SHP77 treated with DMSO at 0.1 percent for 48 hours (cell line): ENCODE measurements around the gene GPBP1L1.
"Not testable (repeated sequence)": the region's sequence is repeated elsewhere in the genome, so short reads cannot be mapped to it uniquely, and the experiment has no call there.

Experiments used
- DNase-seq: peaks from one replicate; lab custom pipeline; 2025; lab: John Stamatoyannopoulos, UW

The GPBP1L1 gene

GRCh38 chr1:45635211-45635610, 51.1 kb downstream of the GPBP1L1 start:
- DNase-seq: no peak

DNA sequence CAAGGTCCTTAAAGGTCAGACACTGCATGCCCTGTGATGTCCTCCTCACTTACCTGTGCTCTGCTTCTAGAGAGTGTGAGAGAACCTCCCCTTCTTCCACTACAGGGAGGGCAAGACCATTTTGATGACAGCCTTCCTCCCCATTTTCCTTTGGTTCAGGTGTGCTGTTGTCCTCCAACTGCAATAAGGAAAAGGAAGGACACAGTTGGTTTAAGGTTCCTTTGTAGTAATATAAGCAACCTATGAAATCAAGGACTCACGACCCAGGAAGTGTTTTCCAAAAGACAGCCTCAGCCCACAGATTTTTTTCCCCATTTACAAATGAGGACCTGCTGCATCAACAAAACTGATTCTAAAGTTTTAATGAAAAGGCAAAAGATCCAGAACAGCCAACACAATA, 55.9 kb downstream of the GPBP1L1 start:
- no peak for DNase-seq

- no peak for DNase-seq
Measured at GRCh38 chr1:45629035-45629434, 57.3 kb downstream of the GPBP1L1 start.

DNA sequence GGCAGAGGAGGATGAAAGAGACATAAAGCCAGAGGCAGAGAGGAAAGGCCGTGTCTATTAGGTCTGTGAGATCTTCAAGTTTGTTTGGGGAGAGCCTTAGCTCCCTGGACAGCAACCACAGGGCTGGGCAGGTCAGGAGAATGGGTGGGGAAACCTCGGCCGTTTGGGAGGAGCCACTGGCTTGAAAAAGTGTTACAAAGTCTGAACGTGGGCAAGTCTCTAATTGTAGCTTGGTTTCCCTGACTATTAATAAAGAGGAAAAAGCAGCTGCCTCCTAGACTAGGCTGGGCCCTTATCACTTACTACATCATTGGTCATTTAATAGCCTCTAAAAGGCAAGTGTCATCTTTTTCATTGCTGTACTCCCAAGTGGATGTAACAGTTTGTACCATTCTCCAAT, 62.4 kb downstream of the GPBP1L1 start, which contains the start of gene CCDC17:
Gene CCDC17 (minus strand): TSS at position 83 of the 400 bp plus-strand sequence. CDS start 145 bp downstream, outside the sequence.
- no peak for DNase-seq

- DNase-seq: no peak
Measured at GRCh38 chr1:45622524-45623394, 63.6 kb downstream of the GPBP1L1 start.

DNA sequence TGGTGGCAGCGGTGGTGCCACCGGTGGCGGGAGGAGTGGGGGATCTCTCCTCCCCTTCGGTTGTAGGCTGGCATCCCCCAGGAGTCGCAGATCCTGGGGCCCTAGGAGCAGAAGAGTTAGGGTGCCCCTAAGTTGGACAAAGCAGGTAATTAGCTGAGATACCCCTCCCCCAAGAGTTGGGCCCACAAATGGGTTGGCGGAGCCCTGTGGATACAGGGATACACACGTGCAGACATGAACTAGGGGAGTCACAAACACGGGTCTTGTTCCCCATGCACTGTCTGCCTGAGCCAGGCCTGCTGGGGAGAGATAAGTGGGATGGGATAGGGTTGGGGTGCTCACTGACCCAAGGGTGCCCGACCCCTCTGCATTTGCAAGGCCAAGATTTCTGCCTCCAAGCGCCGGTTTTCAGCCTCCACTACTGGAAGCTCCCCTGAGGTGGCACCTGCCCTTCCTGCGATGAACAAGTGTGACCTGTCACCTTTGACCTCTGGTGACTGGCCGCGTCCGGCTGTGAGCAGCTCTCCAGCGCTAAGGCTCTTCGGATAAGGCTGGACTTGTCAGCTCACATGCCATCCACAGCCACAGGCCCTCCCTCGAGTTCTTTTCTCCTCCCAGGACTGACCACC, 64.3 kb downstream of the GPBP1L1 start:
- no peak for DNase-seq

DNA sequence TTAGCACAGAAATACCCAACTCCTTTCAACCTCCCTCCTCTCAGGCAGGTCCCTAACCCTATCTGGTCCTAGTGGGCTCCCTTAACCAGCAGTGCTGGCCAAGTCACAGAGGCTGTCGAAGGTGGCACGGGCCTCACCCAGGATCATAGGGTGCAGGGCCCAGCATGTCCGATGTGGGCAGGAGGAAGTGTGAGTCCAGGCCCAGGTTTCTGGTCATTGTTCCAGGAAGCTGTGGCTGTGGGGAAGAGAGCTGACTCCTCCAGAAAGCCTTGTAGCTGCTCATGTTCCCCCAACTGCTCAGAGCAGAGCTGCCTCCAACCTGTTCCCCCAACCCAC, 64.9 kb downstream of the GPBP1L1 start:
- no peak for DNase-seq

- DNase-seq: no peak
Measured at GRCh38 chr1:45620588-45621500, 65.5 kb downstream of the GPBP1L1 start.

- no peak for DNase-seq
Measured at GRCh38 chr1:45619149-45619921, 67.0 kb downstream of the GPBP1L1 start.

DNA sequence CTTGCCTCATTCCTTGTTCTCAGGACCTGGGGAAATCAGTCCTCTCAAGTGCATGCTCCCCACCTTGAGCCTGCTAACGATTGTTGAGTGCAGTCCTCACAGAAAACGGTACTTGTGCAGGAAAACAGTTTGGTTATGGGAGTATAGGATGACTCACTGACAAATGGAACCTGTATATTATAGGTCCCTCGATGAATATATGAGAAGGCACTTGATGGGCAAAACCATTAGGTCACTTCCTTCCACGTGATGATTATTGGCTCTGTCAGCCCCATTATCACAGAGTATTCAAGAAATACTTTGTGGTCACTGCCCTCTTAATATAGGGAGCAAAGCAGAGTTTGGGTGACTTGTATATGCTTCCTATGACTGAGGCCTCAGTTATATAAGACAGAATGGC, 68.7 kb downstream of the GPBP1L1 start:
- no peak for DNase-seq

DNA sequence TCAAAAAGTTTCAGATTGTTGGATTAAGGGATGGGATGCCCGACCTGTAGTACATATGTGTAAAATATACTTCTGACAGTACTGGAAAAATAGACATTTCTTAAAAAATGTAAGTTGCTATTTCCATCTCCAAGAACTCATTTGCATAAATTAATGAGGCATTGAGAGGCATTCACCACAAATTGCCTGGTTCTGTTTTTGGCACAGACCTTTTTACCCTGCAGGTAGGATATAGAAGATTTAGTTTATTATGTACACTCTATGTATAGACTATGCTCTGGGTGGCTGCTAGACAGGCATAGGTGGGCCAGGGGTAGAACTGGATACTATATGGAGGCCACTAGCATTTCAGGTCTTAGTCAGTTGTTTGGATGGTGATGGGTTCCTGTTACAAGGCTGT, 70.4 kb downstream of the GPBP1L1 start:
- no peak for DNase-seq

DNA sequence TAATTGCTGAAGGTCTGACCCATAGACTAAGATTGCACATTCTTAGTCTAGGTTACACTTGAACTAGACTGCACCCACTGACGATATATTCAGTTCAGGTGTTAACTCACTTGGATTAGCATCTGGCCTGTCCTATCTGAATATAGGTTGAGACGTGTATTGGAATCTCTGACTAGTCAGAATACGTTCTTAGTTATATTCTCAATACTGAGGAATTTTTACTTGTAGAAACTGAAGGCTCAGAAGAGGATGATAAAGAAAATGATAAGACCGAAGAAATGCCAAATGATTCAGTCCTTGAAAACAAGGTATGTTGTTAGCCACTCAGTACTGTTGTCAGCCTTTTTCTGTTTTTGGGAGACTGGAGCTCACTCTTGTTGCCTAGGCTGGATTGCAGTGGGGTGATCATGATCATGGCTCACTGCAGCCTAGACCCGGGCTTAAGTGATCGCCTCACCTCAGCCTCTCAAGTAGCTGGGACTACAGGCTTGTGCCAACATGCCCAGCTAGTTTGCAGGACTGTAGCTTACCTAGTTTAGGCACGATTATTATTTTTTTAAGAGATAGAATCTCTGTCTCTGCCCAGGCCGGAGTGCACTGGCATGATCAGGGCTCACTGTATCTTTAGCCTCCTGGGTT, 73.3 kb downstream of the GPBP1L1 start:
- DNase-seq: no peak

GRCh38 chr1:45610589-45611226, 75.6 kb downstream of the GPBP1L1 start:
- DNase-seq: no peak

DNA sequence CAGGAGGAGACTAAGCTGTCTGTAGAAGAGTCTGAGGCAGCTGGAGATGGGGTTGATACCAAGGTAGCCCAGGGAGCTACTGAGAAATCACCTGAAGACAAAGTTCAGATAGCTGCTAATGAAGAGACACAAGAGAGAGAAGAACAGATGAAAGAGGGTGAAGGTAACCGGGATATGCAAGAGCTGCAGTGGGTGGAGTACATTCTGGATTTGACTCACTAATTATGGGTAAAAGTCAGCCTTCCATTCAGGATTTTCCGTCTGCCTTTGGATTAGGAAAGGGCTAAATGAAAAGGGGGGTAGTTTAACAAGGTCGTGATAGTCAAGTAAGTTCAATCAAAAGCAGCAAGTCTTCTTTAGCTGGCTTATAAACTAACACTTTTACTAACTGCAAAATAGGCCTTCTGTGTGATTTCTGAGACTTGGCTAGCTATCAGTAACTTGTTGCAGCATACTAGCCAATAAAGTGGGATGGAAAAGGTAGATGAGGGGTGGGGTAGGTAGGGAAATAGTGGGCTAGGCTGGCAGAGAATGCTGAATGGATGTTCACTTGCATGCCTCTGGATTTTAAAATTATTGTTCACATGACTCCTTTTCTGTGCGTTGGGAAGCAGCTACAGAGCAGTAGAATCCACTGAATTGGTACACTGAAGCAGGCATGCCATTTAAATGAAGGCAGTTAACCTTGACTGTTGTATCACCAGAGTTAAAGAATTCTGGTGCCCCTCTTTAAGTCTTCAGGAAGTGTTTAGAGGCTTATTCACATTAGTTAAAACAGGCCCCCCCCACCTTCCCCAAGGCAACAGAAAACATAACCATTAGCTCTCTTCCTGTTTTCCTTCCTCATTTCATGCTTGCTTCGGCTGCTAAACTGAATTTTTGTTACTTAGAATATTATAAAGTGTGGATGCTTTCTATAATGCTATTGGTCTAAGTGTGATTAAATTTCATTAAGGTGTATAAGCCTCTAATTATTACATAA, 77.9 kb downstream of the GPBP1L1 start:
- no peak for DNase-seq

GRCh38 chr1:45607404-45608074, 78.8 kb downstream of the GPBP1L1 start:
- DNase-seq: no peak

- no peak for DNase-seq
Measured at GRCh38 chr1:45604239-45604638, 82.1 kb downstream of the GPBP1L1 start.

- DNase-seq: not testable (repeated sequence)
Measured at GRCh38 chr1:45596765-45597164, 89.6 kb downstream of the GPBP1L1 start.

GRCh38 chr1:45594412-45594811, 91.9 kb downstream of the GPBP1L1 start:
- no peak for DNase-seq

- DNase-seq: no peak
Measured at GRCh38 chr1:45589861-45590260, 96.5 kb downstream of the GPBP1L1 start.
